Measurements from ENCODE around the gene CDH13. TPM values are rescaled to one million over a fixed set of nuclear protein-coding genes. Genes with fewer than 3 reads are reported as not detected.

Gene CDH13
- total RNA-seq, 1 experiment from 2014 or later, result 49.3 TPM

DNA sequence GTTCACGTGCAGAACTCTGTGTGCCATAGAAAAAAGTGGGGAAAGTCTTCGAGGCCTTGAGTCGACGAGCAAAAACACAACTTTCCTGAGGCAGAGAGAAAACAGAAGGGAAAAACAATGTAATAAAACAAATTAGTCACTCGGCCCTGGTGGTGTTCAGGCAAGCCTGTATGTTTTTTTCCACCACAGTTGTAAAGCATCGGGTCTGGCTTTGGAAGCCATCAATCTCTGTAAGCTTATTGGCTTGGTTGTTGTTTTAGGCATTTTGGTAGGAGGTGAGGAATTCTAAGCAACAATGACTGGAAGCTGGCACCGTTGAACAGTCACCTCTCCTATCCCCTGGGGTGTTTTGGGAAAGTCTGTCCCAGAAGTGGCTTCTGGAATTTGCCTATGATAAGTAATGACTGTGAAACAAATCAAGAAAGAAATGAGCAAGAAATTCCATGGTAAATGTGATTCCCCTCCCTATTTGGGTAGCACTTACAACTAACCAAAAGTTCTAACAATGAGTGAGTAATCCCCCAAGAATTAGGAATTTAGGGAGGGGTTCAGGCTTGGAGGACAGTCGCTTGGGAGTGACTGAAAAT, 2.8 kb downstream of the CDH13 start:
- Mint-ChIP-seq H3K27me3 (ENCODE audit: insufficient read depth, unreplicated experiment) (no peaks in the 10 kb centered on the region), H3K9me3 (ENCODE audit: unreplicated experiment) (no peaks in the 10 kb centered on the region), H3K36me3 (ENCODE audit: insufficient read depth, unreplicated experiment) (no peaks in the 10 kb centered on the region), H3K4me1 (ENCODE audit: insufficient read depth, unreplicated experiment) (peaks cover 51% of the 10 kb centered on the region), H3K27ac (ENCODE audit: low read depth, unreplicated experiment) (peak overlapping the region; percentile 96), H3K4me3 (ENCODE audit: unreplicated experiment) (peak overlapping the region; percentile 82)
- CTCF ChIA-PET, result interaction anchor here (0.7 to 4.8 kb wide), 14 partner anchors 11 to 586 kb away, joined by 3 to 34 read pairs (median 6); no protein-coding TSS in a partner anchor
- intact Hi-C loops (cut with micrococcal nuclease), result loop anchor here (1.0 to 5.0 kb wide), 7 partner anchors 10 to 818 kb away; no protein-coding TSS in a partner anchor
- no TSS peak for BruUV-seq (replicated peaks)
- TF ChIP-seq, protein P1, sequence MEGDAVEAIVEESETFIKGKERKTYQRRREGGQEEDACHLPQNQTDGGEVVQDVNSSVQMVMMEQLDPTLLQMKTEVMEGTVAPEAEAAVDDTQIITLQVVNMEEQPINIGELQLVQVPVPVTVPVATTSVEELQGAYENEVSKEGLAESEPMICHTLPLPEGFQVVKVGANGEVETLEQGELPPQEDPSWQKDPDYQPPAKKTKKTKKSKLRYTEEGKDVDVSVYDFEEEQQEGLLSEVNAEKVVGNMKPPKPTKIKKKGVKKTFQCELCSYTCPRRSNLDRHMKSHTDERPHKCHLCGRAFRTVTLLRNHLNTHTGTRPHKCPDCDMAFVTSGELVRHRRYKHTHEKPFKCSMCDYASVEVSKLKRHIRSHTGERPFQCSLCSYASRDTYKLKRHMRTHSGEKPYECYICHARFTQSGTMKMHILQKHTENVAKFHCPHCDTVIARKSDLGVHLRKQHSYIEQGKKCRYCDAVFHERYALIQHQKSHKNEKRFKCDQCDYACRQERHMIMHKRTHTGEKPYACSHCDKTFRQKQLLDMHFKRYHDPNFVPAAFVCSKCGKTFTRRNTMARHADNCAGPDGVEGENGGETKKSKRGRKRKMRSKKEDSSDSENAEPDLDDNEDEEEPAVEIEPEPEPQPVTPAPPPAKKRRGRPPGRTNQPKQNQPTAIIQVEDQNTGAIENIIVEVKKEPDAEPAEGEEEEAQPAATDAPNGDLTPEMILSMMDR (IDR thresholded peaks at IDR 0.05; ENCODE audit: unreplicated experiment), result no peak
- POLR2A ChIA-PET, result interaction anchor here (0.7 to 1.6 kb wide), 5 partner anchors 17 to 727 kb away, joined by 3 to 4 read pairs (median 3); no protein-coding TSS in a partner anchor
- DNase-seq (ENCODE audit: unreplicated experiment), result peak; percentile 72

DNA sequence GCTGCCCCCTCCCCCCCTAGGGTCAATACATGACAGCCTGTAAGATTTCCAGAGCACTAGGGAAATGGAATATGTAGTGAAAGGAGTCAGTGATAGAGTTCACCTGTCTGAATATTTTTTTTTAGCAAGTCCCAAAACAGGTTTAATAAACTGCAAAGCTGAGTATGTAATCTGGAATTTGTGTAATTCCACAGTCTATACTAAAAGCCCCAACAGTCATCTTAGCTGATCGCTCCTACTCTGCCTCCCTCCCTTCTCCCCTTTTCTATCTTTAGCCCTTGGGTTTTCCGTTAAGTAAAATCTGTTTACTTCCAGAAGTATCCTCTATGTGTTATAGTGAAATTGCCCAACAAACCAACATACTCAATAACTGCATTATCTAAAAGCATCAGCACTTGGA, 3.5 kb downstream of the CDH13 start:
- peak; percentile 23 for DNase-seq (ENCODE audit: unreplicated experiment)
- Mint-ChIP-seq H3K27ac (ENCODE audit: low read depth, unreplicated experiment) (peak overlapping the region; percentile 96), H3K9me3 (ENCODE audit: unreplicated experiment) (no peaks in the 10 kb centered on the region), H3K36me3 (ENCODE audit: insufficient read depth, unreplicated experiment) (peaks cover 3% of the 10 kb centered on the region), H3K27me3 (ENCODE audit: insufficient read depth, unreplicated experiment) (no peaks in the 10 kb centered on the region), H3K4me3 (ENCODE audit: unreplicated experiment) (peak overlapping the region; percentile 82), H3K4me1 (ENCODE audit: insufficient read depth, unreplicated experiment) (peaks cover 58% of the 10 kb centered on the region)
- ChIA-PET POLR2A (interaction anchor here (0.8 to 1.6 kb wide), 7 partner anchors 8 to 726 kb away, joined by 3 to 5 read pairs (median 3); no protein-coding TSS in a partner anchor), CTCF (interaction anchor here (0.6 to 4.8 kb wide), 27 partner anchors 8 to 815 kb away, joined by 3 to 46 read pairs (median 4); no protein-coding TSS in a partner anchor)
- intact Hi-C loops (cut with micrococcal nuclease), result loop anchor here (1.0 to 5.0 kb wide), 5 partner anchors 9 to 817 kb away; no protein-coding TSS in a partner anchor
- BruUV-seq (replicated peaks), result no TSS peak
- TF ChIP-seq, protein P1 (IDR thresholded peaks at IDR 0.05; ENCODE audit: unreplicated experiment), result no peak

- TF ChIP-seq, protein P1 (IDR thresholded peaks at IDR 0.05; ENCODE audit: unreplicated experiment), result peak; percentile 38
- Mint-ChIP-seq H3K36me3 (ENCODE audit: insufficient read depth, unreplicated experiment) (peaks cover 6% of the 10 kb centered on the region), H3K4me3 (ENCODE audit: unreplicated experiment) (peak overlapping the region; percentile 82), H3K9me3 (ENCODE audit: unreplicated experiment) (no peaks in the 10 kb centered on the region), H3K4me1 (ENCODE audit: insufficient read depth, unreplicated experiment) (peaks cover 60% of the 10 kb centered on the region), H3K27me3 (ENCODE audit: insufficient read depth, unreplicated experiment) (no peaks in the 10 kb centered on the region), H3K27ac (ENCODE audit: low read depth, unreplicated experiment) (peak overlapping the region; percentile 96)
- CTCF ChIA-PET, result interaction anchor here (0.6 to 4.8 kb wide), 32 partner anchors 8 to 815 kb away, joined by 3 to 46 read pairs (median 4); no protein-coding TSS in a partner anchor
- no TSS peak for BruUV-seq (replicated peaks)
- intact Hi-C loops (cut with micrococcal nuclease), result loop anchor here (1.0 to 5.0 kb wide), 5 partner anchors 9 to 817 kb away; no protein-coding TSS in a partner anchor
- peak; percentile 54 for DNase-seq (ENCODE audit: unreplicated experiment)
- POLR2A ChIA-PET, result interaction anchor here (0.8 to 1.6 kb wide), 7 partner anchors 8 to 725 kb away, joined by 3 to 5 read pairs (median 3); no protein-coding TSS in a partner anchor
These were observed 3.9 kb downstream of the CDH13 start for GRCh38 chr16:82630688-82631087.

Data from MCF 10A (cell line).